IPS-20b (cell line): ENCODE measurements around the gene CD2AP.
"Not testable (repeated sequence)": the region's sequence is repeated elsewhere in the genome, so short reads cannot be mapped to it uniquely, and the experiment has no call there.

ENCODE experiments used
- H3K27ac ChIP-seq: one replicate; pipeline ENCODE4 v1.5.1; 2013; ENCODE audit warnings: low read length
- H3K27me3 ChIP-seq: 2 replicates; pipeline ENCODE4 v1.6.1; 2013; ENCODE audit warnings: mild to moderate bottlenecking, low read length, inconsistent platforms; ENCODE audit not compliant: insufficient read depth
- H3K36me3 ChIP-seq: 2 replicates; pipeline ENCODE4 v1.6.1; 2013; ENCODE audit warnings: low read depth, mild to moderate bottlenecking, inconsistent platforms, low read length, moderate library complexity; ENCODE audit not compliant: insufficient read depth
- H3K4me1 ChIP-seq: 2 replicates; pipeline ENCODE4 v1.6.1; 2013; ENCODE audit warnings: mild to moderate bottlenecking, control low read depth, inconsistent platforms, low read length, moderate library complexity; ENCODE audit not compliant: insufficient read depth
- H3K4me3 ChIP-seq: 2 replicates; pipeline ENCODE4 v1.5.1; 2013; ENCODE audit warnings: mild to moderate bottlenecking, low read length, inconsistent platforms
- H3K9ac ChIP-seq: 2 replicates; pipeline ENCODE4 v1.6.1; 2013; ENCODE audit warnings: low read depth, mild to moderate bottlenecking, inconsistent platforms, low read length, moderate library complexity
- H3K9me3 ChIP-seq: 2 replicates; pipeline ENCODE4 v1.6.1; 2013; ENCODE audit warnings: mild to moderate bottlenecking, low read depth, low read length, inconsistent platforms; ENCODE audit not compliant: insufficient read depth

CD2AP gene

DNA sequence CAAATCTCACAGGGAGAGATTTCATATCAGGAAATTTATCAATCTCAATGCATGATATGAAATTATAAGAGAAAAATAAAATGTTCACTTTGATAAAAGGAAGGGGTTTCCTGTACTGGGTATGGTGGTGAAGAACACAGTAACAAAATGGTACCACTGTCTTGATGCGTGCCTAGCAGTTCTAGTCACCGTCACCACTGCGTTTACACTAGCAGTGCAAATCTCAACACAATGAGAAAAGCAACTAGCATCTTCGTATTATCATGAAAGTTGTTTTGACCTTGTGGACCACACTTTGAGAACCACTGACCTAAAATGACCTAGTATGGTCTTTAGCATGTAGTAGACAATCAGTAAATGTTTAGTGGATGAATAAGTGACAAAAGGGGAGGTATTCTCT is 152.4 kb downstream of the CD2AP start:
- Histone ChIP-seq H3K36me3 (peaks cover 13% of the 10 kb centered on the region; the same call in 1 of the 2 replicates), H3K9me3 (no peaks in the 10 kb centered on the region), H3K27me3 (no peaks in the 10 kb centered on the region), H3K9ac (no peak overlapping the region), H3K4me3 (no peak overlapping the region), H3K27ac (no peak overlapping the region), H3K4me1 (peaks cover 11% of the 10 kb centered on the region; the same call in 1 of the 2 replicates)

- Histone ChIP-seq H3K9ac (no peak overlapping the region), H3K27ac (no peak overlapping the region)
Observed at GRCh38 chr6:47630587-47630986, 153.0 kb downstream of the CD2AP start.

GRCh38 chr6:47631269-47631772 is 153.7 kb downstream of the CD2AP start:
- no peaks in the 10 kb centered on the region for H3K9me3 ChIP-seq
- H3K4me1 ChIP-seq: peaks cover 11% of the 10 kb centered on the region; the same call in 1 of the 2 replicates
- H3K9ac ChIP-seq: no peak overlapping the region
- H3K36me3 ChIP-seq: peaks cover 6% of the 10 kb centered on the region; the same call in 1 of the 2 replicates
- H3K27ac ChIP-seq: no peak overlapping the region
- H3K4me3 ChIP-seq: no peak overlapping the region
- no peaks in the 10 kb centered on the region for H3K27me3 ChIP-seq

More at GRCh38 chr6:47630587-47630986, 153.0 kb downstream of the CD2AP start:
- Histone ChIP-seq H3K4me3 (no peak overlapping the region), H3K4me1 (peaks cover 11% of the 10 kb centered on the region; the same call in 1 of the 2 replicates), H3K27me3 (no peaks in the 10 kb centered on the region), H3K9me3 (no peaks in the 10 kb centered on the region), H3K36me3 (peaks cover 10% of the 10 kb centered on the region; the same call in 1 of the 2 replicates)

DNA sequence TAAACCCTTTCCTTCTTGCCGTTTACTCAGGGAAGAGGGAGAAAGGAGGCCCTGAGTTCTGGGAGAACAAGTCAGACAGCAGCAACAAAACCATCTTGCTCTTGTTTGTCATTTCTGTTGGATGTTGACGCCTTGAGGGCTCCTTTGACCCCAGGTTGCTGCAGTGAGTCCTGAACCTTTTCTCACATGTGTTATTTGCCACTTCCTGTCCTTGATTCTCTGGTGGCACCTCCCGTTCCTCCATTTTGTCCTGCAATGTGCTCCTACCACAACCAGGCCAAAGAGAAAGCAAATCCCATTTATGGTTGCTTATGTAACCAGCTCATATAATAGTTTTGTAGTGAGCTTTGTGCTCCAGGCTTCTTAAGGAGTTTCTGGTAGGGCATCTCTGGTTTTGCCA is 154.2 kb downstream of the CD2AP start:
- H3K27me3 ChIP-seq: no peaks in the 10 kb centered on the region
- no peak overlapping the region for H3K9ac ChIP-seq
- H3K36me3 ChIP-seq: peaks cover 1% of the 10 kb centered on the region; the same call in 1 of the 2 replicates
- H3K4me1 ChIP-seq: peaks cover 11% of the 10 kb centered on the region; the same call in 1 of the 2 replicates
- no peak overlapping the region for H3K27ac ChIP-seq
- no peaks in the 10 kb centered on the region for H3K9me3 ChIP-seq
- H3K4me3 ChIP-seq: no peak overlapping the region

DNA sequence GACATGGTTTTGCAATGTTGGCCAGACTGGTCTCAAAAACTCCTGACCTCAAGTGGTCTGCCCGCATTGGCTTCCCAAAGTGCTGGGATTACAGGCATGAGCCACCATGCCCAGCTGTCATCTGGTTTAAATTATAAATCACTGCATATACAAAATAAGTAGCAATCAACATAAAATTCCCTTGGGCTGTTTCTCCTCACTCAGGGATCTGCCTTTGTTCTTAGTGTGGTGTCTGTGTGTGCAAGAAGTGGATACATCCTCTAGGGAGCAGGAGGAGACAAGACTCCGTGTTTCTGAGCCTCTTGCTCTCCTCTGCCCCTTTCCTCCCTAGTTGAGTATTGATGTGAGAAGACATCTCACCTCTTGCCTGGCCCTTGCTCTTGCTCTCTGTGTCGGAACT is 155.6 kb downstream of the CD2AP start:
- no peak overlapping the region for H3K27ac ChIP-seq
- peaks cover 11% of the 10 kb centered on the region; the same call in 1 of the 2 replicates for H3K4me1 ChIP-seq

GRCh38 chr6:47634210-47635047 is 156.8 kb downstream of the CD2AP start:
- H3K9me3 ChIP-seq: no peaks in the 10 kb centered on the region
- no peaks in the 10 kb centered on the region for H3K27me3 ChIP-seq
- no peak overlapping the region for H3K27ac ChIP-seq
- H3K4me3 ChIP-seq: no peak overlapping the region
- peaks cover 11% of the 10 kb centered on the region; the same call in 1 of the 2 replicates for H3K4me1 ChIP-seq
- no peak overlapping the region for H3K9ac ChIP-seq
- no peaks in the 10 kb centered on the region for H3K36me3 ChIP-seq

More for the DNA sequence above, 155.6 kb downstream of the CD2AP start:
- no peaks in the 10 kb centered on the region for H3K9me3 ChIP-seq
- H3K9ac ChIP-seq: no peak overlapping the region
- no peak overlapping the region for H3K4me3 ChIP-seq
- H3K27me3 ChIP-seq: no peaks in the 10 kb centered on the region
- no peaks in the 10 kb centered on the region for H3K36me3 ChIP-seq

GRCh38 chr6:47646689-47647088 is 169.1 kb downstream of the CD2AP start:
- Histone ChIP-seq H3K27me3 (no peaks in the 10 kb centered on the region), H3K9me3 (no peaks in the 10 kb centered on the region)

DNA sequence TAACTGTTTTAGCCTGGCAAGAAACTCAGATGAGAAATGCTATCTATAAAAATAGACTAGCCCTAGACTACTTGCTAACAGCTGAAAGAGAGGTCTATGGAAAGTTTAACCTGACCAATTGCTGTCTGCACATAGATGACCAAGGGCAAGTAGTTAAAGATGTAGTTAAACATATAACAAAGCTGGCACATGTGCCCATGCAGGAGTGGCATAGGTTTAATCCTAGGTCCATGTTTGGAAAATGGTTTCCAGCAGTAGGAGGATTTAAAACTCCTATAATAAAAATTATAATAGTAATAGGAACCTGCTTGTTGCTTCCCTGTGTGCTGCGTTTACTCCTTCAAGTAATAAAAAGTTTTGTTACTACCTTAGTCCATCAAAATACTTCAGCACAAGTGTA is 169.6 kb downstream of the CD2AP start:
- no peak overlapping the region for H3K9ac ChIP-seq
- H3K36me3 ChIP-seq: no peaks in the 10 kb centered on the region
- H3K27ac ChIP-seq: no peak overlapping the region

More at GRCh38 chr6:47646689-47647088, 169.1 kb downstream of the CD2AP start:
- Histone ChIP-seq H3K4me1 (peaks cover 6% of the 10 kb centered on the region), H3K36me3 (no peaks in the 10 kb centered on the region), H3K4me3 (no peak overlapping the region), H3K27ac (no peak overlapping the region), H3K9ac (no peak overlapping the region)

GRCh38 chr6:47647626-47648025 is 170.0 kb downstream of the CD2AP start:
- not testable (repeated sequence) for H3K27me3 ChIP-seq, H3K4me1 ChIP-seq, H3K36me3 ChIP-seq, H3K4me3 ChIP-seq, H3K9ac ChIP-seq, H3K9me3 ChIP-seq, H3K27ac ChIP-seq

More for the DNA sequence above, 169.6 kb downstream of the CD2AP start:
- peaks cover 7% of the 10 kb centered on the region for H3K4me1 ChIP-seq
- H3K4me3 ChIP-seq: no peak overlapping the region
- no peaks in the 10 kb centered on the region for H3K9me3 ChIP-seq
- no peaks in the 10 kb centered on the region for H3K27me3 ChIP-seq

DNA sequence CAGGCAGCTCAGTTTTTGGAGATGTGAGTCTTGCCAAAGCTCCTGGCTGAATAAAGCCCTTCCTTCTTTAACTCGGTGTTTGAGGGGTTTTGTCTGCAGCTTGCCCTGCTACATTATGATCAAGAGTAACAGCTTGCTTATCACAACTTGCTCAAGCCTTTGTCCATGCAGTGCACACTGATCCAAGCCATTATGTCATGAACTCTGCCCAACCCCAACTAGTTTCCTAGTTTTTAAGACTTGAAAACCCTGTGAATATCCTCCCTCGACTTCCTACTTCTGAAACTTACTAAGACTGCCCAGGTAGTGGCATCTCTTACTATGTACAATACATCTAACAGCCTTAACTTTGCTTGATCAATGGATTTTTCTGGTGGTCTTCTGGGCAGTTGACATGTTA is 170.4 kb downstream of the CD2AP start:
- peaks cover 7% of the 10 kb centered on the region for H3K4me1 ChIP-seq
- H3K36me3 ChIP-seq: no peaks in the 10 kb centered on the region
- H3K27me3 ChIP-seq: no peaks in the 10 kb centered on the region
- no peak overlapping the region for H3K9ac ChIP-seq
- H3K4me3 ChIP-seq: no peak overlapping the region
- no peak overlapping the region for H3K27ac ChIP-seq
- no peaks in the 10 kb centered on the region for H3K9me3 ChIP-seq

- no peaks in the 10 kb centered on the region for H3K36me3 ChIP-seq
- H3K27me3 ChIP-seq: no peaks in the 10 kb centered on the region
- H3K27ac ChIP-seq: no peak overlapping the region
Observed at GRCh38 chr6:47650553-47651432, 173.2 kb downstream of the CD2AP start.

More at GRCh38 chr6:47650553-47651432, 173.2 kb downstream of the CD2AP start:
- peaks cover 9% of the 10 kb centered on the region for H3K4me1 ChIP-seq
- no peaks in the 10 kb centered on the region for H3K9me3 ChIP-seq
- no peak overlapping the region for H3K9ac ChIP-seq
- no peak overlapping the region for H3K4me3 ChIP-seq
